IMR-90 (cell line): ENCODE measurements around the gene HYAL4. TPM values are rescaled to one million over a fixed set of nuclear protein-coding genes. Genes with fewer than 3 reads are reported as not detected.

Source experiments
- ATAC-seq: fragments of 200-7000 bp; cut with Tn5 transposase; 2 replicates; pipeline ENCODE4 v1.9.1; 2020; ENCODE audit warnings: low read depth, mild to moderate bottlenecking, moderate library complexity
- BruUV-seq: library from RNA; stranded (reverse); fragments of 400-500 nt; replicated peaks from 2 replicates; lab custom pipeline; 2021; lab: Mats Ljungman, UMichigan
- CTCF ChIA-PET: fragments of 300-600 bp; formaldehyde crosslinking; extraction: SDS; loops from one replicate; lab custom pipeline; 2021; ENCODE audit warnings: antibody characterized with exemption; lab: Yijun Ruan, JAX
- POLR2A ChIA-PET: fragments of 300-600 bp; sonication (Branson Sonifier 250); formaldehyde crosslinking; loops from one replicate; lab custom pipeline; 2022; ENCODE audit warnings: antibody characterized with exemption; ENCODE audit not compliant: unreplicated experiment; lab: Charles Lee
- DNase-seq: peaks from one replicate; pipeline ENCODE4 v3.0.0; 2013
- H2AFZ ChIP-seq: replicated peaks from 2 replicates; pipeline ENCODE3; 2013; ENCODE audit warnings: low read length, mild to moderate bottlenecking; ENCODE audit not compliant: poor library complexity
- H2AK5ac ChIP-seq: 2 replicates; pipeline ENCODE4 v1.6.1; 2013; ENCODE audit warnings: low read depth, low read length, inconsistent platforms
- H2AK9ac ChIP-seq: replicated peaks from 2 replicates; pipeline ENCODE3; 2013; ENCODE audit warnings: mild to moderate bottlenecking, low read depth, low read length, moderate library complexity; ENCODE audit not compliant: poor library complexity
- H2BK120ac ChIP-seq: 2 replicates; pipeline ENCODE4 v1.6.1; 2013; ENCODE audit warnings: low read depth, low read length, inconsistent platforms
- H2BK15ac ChIP-seq: 3 replicates; pipeline ENCODE4 v1.6.1; 2013; ENCODE audit warnings: low read depth, low read length, inconsistent platforms
- H2BK20ac ChIP-seq: 2 replicates; pipeline ENCODE4 v1.6.1; 2013; ENCODE audit warnings: low read depth, mild to moderate bottlenecking, inconsistent platforms, low read length, moderate library complexity
- H2BK5ac ChIP-seq: 2 replicates; pipeline ENCODE4 v1.6.1; 2013; ENCODE audit warnings: mild to moderate bottlenecking, low read depth, low read length, inconsistent platforms; ENCODE audit not compliant: poor library complexity, severe bottlenecking
- H3K14ac ChIP-seq: replicated peaks from 2 replicates; pipeline ENCODE4 v1.6.1; 2013; ENCODE audit warnings: low read depth, low read length, inconsistent platforms
- H3K18ac ChIP-seq: 2 replicates; pipeline ENCODE4 v1.6.1; 2013; ENCODE audit warnings: low read depth, low read length, control low read depth
- H3K23ac ChIP-seq: 2 replicates; pipeline ENCODE4 v1.6.1; 2013; ENCODE audit warnings: low read depth, low read length, inconsistent platforms
- H3K27ac ChIP-seq: 2 replicates; pipeline ENCODE4 v1.5.1; 2013; ENCODE audit warnings: mild to moderate bottlenecking, control low read depth, low read length; ENCODE audit not compliant: insufficient read depth
- H3K27me3 ChIP-seq: 2 replicates; pipeline ENCODE4 v1.6.1; 2013; ENCODE audit warnings: low read length; ENCODE audit not compliant: control insufficient read depth, insufficient read depth
- H3K36me3 ChIP-seq: 2 replicates; pipeline ENCODE4 v1.6.1; 2013; ENCODE audit warnings: low read length, mixed read lengths; ENCODE audit not compliant: control insufficient read depth, insufficient read depth
- H3K4ac ChIP-seq: 2 replicates; pipeline ENCODE4 v1.6.1; 2013; ENCODE audit warnings: low read depth, low read length, inconsistent platforms
- H3K4me1 ChIP-seq: 2 replicates; pipeline ENCODE4 v1.6.1; 2013; ENCODE audit warnings: low read length, mixed read lengths; ENCODE audit not compliant: control insufficient read depth, insufficient read depth
- H3K4me2 ChIP-seq: 2 replicates; pipeline ENCODE4 v1.6.1; 2013; ENCODE audit warnings: low read depth, mild to moderate bottlenecking, control low read depth, low read length, moderate library complexity
- H3K4me3 ChIP-seq: 2 replicates; pipeline ENCODE4 v1.5.1; 2013; ENCODE audit warnings: low read depth, mild to moderate bottlenecking, control low read depth, low read length, moderate library complexity; ENCODE audit not compliant: insufficient read depth
- H3K56ac ChIP-seq: 2 replicates; pipeline ENCODE4 v1.6.1; 2013; ENCODE audit warnings: low read length, inconsistent platforms; ENCODE audit not compliant: insufficient read depth; ENCODE audit errors: extremely low read depth
- H3K79me1 ChIP-seq, 2 experiments: 2 replicates each; pipeline ENCODE4 v1.6.1; 2013; ENCODE audit warnings: low read length in 2 of 2, inconsistent platforms in 1 of 2, low read depth in 1 of 2
- H3K9ac ChIP-seq: 2 replicates; pipeline ENCODE4 v1.6.1; 2013; ENCODE audit warnings: low read depth, low read length, control low read depth
- H3K9me1 ChIP-seq: 2 replicates; pipeline ENCODE4 v1.6.1; 2013; ENCODE audit warnings: low read length, inconsistent platforms; ENCODE audit not compliant: insufficient read depth
- H3K9me3 ChIP-seq: 2 replicates; pipeline ENCODE4 v1.6.1; 2013; ENCODE audit warnings: low read length; ENCODE audit not compliant: control insufficient read depth, insufficient read depth
- H4K20me1 ChIP-seq: 2 replicates; pipeline ENCODE4 v1.6.1; 2013; ENCODE audit warnings: low read length, inconsistent platforms; ENCODE audit not compliant: insufficient read depth
- H4K5ac ChIP-seq: 2 replicates; pipeline ENCODE4 v1.6.1; 2013; ENCODE audit warnings: mild to moderate bottlenecking, low read depth, low read length, control low read depth
- H4K8ac ChIP-seq, 2 experiments: 2 replicates each; pipeline ENCODE4 v1.6.1; 2013; ENCODE audit warnings: low read depth in 2 of 2, low read length in 2 of 2, control low read depth in 1 of 2, inconsistent platforms in 1 of 2
- H4K91ac ChIP-seq: 2 replicates; pipeline ENCODE4 v1.6.1; 2013; ENCODE audit warnings: low read depth, low read length, inconsistent platforms; ENCODE audit not compliant: insufficient read depth
- BHLHE40 ChIP-seq: fragments of 150-350 bp; IDR thresholded peaks from 2 replicates; pipeline ENCODE4 v1.6.1; 2016; ENCODE audit warnings: mild to moderate bottlenecking, low read depth, low read length
- CHD1 ChIP-seq: IDR thresholded peaks from 2 replicates; pipeline ENCODE4 v1.6.1; 2012; ENCODE audit warnings: low read depth, low read length, improper control_type of control experiment
- FOS ChIP-seq: fragments of 150-350 bp; IDR thresholded peaks from 2 replicates; pipeline ENCODE4 v1.6.1; 2016; ENCODE audit warnings: low read depth, low read length
- MAFK ChIP-seq: IDR thresholded peaks from 2 replicates; pipeline ENCODE4 v1.6.1; 2012; ENCODE audit warnings: low read depth, low read length, improper control_type of control experiment
- MAZ ChIP-seq: IDR thresholded peaks from 2 replicates; pipeline ENCODE4 v1.6.1; 2012; ENCODE audit warnings: low read depth, mild to moderate bottlenecking, low read length, improper control_type of control experiment, moderate library complexity, borderline replicate concordance
- MXI1 ChIP-seq: IDR thresholded peaks from 2 replicates; pipeline ENCODE4 v1.6.1; 2012; ENCODE audit warnings: low read depth, mild to moderate bottlenecking, low read length, moderate library complexity, borderline replicate concordance
- POLR2A ChIP-seq: IDR thresholded peaks from 2 replicates; pipeline ENCODE4 v1.6.1; 2012; ENCODE audit warnings: mild to moderate bottlenecking, low read depth, low read length
- RCOR1 ChIP-seq: IDR thresholded peaks from 2 replicates; pipeline ENCODE4 v1.6.1; 2012; ENCODE audit warnings: mild to moderate bottlenecking, low read length, improper control_type of control experiment; ENCODE audit not compliant: insufficient replicate concordance
- RFX5 ChIP-seq: IDR thresholded peaks from 2 replicates; pipeline ENCODE4 v1.8.0; 2012; ENCODE audit warnings: low read depth, mild to moderate bottlenecking, low read length, moderate library complexity
- SMC3 ChIP-seq: fragments of 150-350 bp; IDR thresholded peaks from 2 replicates; pipeline ENCODE4 v1.6.1; 2016; ENCODE audit warnings: low read depth, mild to moderate bottlenecking, antibody characterized with exemption, low read length, moderate library complexity
- WGBS, 2 experiments: methylation state at CpG; one replicate each; pipeline versions ENCODE4 v1.1.5 to v1.1.7; 2013; ENCODE audit warnings: missing lambda C conversion rate in 2 of 2; ENCODE audit not compliant: insufficient read length in 1 of 2; ENCODE audit errors: extremely low coverage in 2 of 2; 5-methylcytosine and 5-hydroxymethylcytosine counted together
- dilution Hi-C: fragments of 300-500 bp; cut with HindIII; formaldehyde crosslinking; loops from one replicate; pipeline ENCODE4 v1.14.3; 2018; ENCODE audit warnings: low sequenced_read_pairs; ENCODE audit not compliant: unreplicated experiment
- in situ Hi-C: fragments of 300-500 bp; cut with MboI; formaldehyde crosslinking; loops from 3 replicates; pipeline ENCODE4 v1.14.3; 2019; ENCODE audit warnings: low sequenced_read_pairs, inconsistent platforms, mixed read lengths
- intact Hi-C: fragments of 100-400 bp; cut with micrococcal nuclease; formaldehyde crosslinking; loops from 2 replicates; pipeline ENCODE4 v1.10.0; 2022
- polyA plus RNA-seq, 3 experiments: library from polyadenylated mRNA; depleted of rRNA; stranded (reverse); fragments of >200 nt; gene quantifications; 2 replicates each; pipeline ENCODE4 v1.2.3, GENCODE V29; 2012; ENCODE audit warnings: low replicate concordance in 1 of 3
- total RNA-seq: library from RNA; depleted of rRNA; stranded (reverse); fragments of >200 nt; gene quantifications from 2 replicates; pipeline ENCODE4 v1.2.3, GENCODE V29; 2012
- TF ChIP-seq, protein P1 (sequence below): fragments of 150-350 bp; IDR thresholded peaks from 2 replicates; pipeline ENCODE4 v1.6.1; 2017; ENCODE audit warnings: mild to moderate bottlenecking, antibody characterized with exemption, low read length, low read depth
- TF ChIP-seq, protein P2 (sequence below): conservative IDR thresholded peaks from 2 replicates; pipeline ENCODE4 v1.5.1; 2012; ENCODE audit warnings: mild to moderate bottlenecking, low read depth, low read length, improper control_type of control experiment
- TF ChIP-seq, protein P3 (sequence below): fragments of 150-350 bp; IDR thresholded peaks from 2 replicates; pipeline ENCODE4 v1.6.1; 2016; ENCODE audit warnings: low read depth, mild to moderate bottlenecking, low read length, moderate library complexity, borderline replicate concordance

The HYAL4 gene
- total and polyA plus RNA-seq, 2 of the 4 experiments (the other 2 are of a cell fraction), result not detected

DNA sequence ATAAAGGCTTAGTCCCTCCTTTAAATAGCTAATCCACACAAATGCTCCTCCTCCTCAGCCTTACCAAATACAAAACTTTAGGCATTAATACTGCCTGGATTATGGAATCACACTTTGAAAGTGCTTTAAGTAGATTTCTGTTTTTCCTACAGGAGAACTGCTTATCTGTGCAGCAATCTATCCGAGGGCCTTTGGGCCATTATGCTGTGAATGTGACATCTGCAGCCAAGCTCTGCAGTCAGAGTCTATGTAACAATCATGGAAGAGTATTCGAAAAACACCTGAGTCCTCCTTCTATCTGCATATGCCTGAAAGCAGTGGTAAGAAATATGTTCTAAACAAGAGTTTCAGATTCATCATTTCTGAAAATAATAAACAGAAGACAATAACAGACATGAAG, 16.2 kb upstream of the HYAL4 start:
- in situ Hi-C loops, result no loop called here
- dilution Hi-C loops, result no loop called here
- H3K27me3 ChIP-seq, result no peaks in the 10 kb centered on the region
- no peak overlapping the region for H3K9ac ChIP-seq
- H3K9me3 ChIP-seq, result no peaks in the 10 kb centered on the region
- no peak overlapping the region for H4K8ac ChIP-seq
- no peaks in the 10 kb centered on the region for H3K9me1 ChIP-seq
- no peak overlapping the region for H4K5ac ChIP-seq
- CTCF ChIA-PET, result no interaction called here
- no peak overlapping the region for H2BK120ac ChIP-seq
- intact Hi-C loops, result no loop called here
- no peak overlapping the region for H2AK5ac ChIP-seq
- TF ChIP-seq MAZ (no peak), POLR2A (no peak), MXI1 (no peak), SMC3 (no peak), RCOR1 (no peak), CHD1 (no peak), FOS (no peak), RFX5 (no peak), MAFK (no peak), BHLHE40 (no peak)
- TF ChIP-seq, protein P1, sequence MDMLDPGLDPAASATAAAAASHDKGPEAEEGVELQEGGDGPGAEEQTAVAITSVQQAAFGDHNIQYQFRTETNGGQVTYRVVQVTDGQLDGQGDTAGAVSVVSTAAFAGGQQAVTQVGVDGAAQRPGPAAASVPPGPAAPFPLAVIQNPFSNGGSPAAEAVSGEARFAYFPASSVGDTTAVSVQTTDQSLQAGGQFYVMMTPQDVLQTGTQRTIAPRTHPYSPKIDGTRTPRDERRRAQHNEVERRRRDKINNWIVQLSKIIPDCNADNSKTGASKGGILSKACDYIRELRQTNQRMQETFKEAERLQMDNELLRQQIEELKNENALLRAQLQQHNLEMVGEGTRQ, result no peak
- TF ChIP-seq, protein P2, sequence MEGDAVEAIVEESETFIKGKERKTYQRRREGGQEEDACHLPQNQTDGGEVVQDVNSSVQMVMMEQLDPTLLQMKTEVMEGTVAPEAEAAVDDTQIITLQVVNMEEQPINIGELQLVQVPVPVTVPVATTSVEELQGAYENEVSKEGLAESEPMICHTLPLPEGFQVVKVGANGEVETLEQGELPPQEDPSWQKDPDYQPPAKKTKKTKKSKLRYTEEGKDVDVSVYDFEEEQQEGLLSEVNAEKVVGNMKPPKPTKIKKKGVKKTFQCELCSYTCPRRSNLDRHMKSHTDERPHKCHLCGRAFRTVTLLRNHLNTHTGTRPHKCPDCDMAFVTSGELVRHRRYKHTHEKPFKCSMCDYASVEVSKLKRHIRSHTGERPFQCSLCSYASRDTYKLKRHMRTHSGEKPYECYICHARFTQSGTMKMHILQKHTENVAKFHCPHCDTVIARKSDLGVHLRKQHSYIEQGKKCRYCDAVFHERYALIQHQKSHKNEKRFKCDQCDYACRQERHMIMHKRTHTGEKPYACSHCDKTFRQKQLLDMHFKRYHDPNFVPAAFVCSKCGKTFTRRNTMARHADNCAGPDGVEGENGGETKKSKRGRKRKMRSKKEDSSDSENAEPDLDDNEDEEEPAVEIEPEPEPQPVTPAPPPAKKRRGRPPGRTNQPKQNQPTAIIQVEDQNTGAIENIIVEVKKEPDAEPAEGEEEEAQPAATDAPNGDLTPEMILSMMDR, result no peak
- TF ChIP-seq, protein P3, sequence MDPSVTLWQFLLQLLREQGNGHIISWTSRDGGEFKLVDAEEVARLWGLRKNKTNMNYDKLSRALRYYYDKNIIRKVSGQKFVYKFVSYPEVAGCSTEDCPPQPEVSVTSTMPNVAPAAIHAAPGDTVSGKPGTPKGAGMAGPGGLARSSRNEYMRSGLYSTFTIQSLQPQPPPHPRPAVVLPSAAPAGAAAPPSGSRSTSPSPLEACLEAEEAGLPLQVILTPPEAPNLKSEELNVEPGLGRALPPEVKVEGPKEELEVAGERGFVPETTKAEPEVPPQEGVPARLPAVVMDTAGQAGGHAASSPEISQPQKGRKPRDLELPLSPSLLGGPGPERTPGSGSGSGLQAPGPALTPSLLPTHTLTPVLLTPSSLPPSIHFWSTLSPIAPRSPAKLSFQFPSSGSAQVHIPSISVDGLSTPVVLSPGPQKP, result no peak
- no peaks in the 10 kb centered on the region for H3K36me3 ChIP-seq
- no peak for DNase-seq
- no peaks in the 10 kb centered on the region for H3K79me1 ChIP-seq
- no peak overlapping the region for H2BK20ac ChIP-seq
- no peaks in the 10 kb centered on the region for H4K20me1 ChIP-seq
- no peak overlapping the region for H3K4ac ChIP-seq
- no peak overlapping the region for H3K18ac ChIP-seq
- H4K91ac ChIP-seq, result no peak overlapping the region
- no peak overlapping the region for H2BK5ac ChIP-seq
- no TSS peak for BruUV-seq
- no peak overlapping the region for H2AK9ac ChIP-seq
- no peak overlapping the region for H2AFZ ChIP-seq
- no CpG with 5 or more reads among the region's 2 CpGs for WGBS, 2 experiments
- POLR2A ChIA-PET, result no interaction called here
- H2BK15ac ChIP-seq, result no peak overlapping the region
- H3K23ac ChIP-seq, result no peak overlapping the region
- H3K4me1 ChIP-seq, result no peaks in the 10 kb centered on the region
- ATAC-seq, result no peak
- H3K56ac ChIP-seq, result no peak overlapping the region
- no peak overlapping the region for H3K4me2 ChIP-seq
- no peak overlapping the region for H3K14ac ChIP-seq
- H3K4me3 ChIP-seq, result no peak overlapping the region
- no peak overlapping the region for H3K27ac ChIP-seq
